ENCODE results near the gene IDH2. TPM values are rescaled to one million over a fixed set of nuclear protein-coding genes. Genes with fewer than 3 reads are reported as not detected.

Gene IDH2
- total RNA-seq, 2 experiments from 2014 or later, result 218 to 224 TPM

DNA sequence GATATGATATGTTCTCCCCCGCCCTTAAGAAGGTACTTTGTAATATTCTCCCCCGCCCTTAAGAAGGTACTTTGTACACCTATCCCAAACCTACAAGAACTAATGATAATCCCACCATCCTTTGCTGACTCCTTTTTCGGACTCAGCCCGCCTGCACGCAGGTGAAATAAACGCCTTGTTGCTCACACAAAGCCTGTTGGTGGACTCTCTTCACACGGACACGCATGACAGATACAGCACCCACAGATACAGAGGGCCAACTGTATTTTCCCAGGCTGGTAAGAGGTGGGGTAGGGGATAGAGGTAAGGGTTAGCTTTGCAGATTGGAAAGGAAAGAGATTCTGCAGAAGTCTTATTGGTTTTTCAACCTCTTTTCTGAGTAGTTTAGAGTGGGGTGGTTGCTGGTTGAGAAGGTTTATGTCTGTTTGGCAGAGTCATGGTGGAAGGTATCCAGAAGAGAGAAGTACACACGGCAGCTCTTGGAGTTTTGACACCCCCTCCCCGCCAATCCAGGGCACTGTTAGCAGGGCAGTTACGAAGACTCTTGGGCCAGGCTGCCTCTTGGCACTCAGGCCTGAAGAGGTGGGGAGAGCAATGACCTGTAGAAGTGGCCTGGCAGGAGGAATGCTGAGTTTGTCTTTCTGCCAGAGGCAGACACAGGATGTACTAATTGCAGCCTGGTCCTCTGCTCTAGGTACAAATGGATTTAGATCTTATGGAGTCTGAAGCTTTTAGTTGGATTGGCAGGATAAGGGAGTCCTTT is 36.0 kb upstream of the IDH2 start:
- peaks cover 39% of the 10 kb centered on the region for H3K4me1 Mint-ChIP-seq
- peaks cover 13% of the 10 kb centered on the region for H3K9me3 Mint-ChIP-seq
- H3K4me3 Mint-ChIP-seq, result no peak overlapping the region
- peaks cover 14% of the 10 kb centered on the region for H3K27me3 Mint-ChIP-seq
- no peak for DNase-seq
- H3K27ac Mint-ChIP-seq, result no peak overlapping the region
- ChIA-PET POLR2A (interaction anchor here (5.1 kb wide), 1 partner anchor 36 kb away, joined by 21 read pairs; the partner anchor contains the start of gene IDH2), CTCF (interaction anchor here (1.4 kb wide), 1 partner anchor 36 kb away, joined by 4 read pairs; the partner anchor contains the start of gene IDH2)
- peaks cover 5% of the 10 kb centered on the region for H3K36me3 Mint-ChIP-seq (ENCODE audit: low read depth)

GRCh38 chr15:90132437-90132836 is 30.2 kb upstream of the IDH2 start:
- Mint-ChIP-seq H3K4me1 (peaks cover 3% of the 10 kb centered on the region), H3K27ac (no peak overlapping the region), H3K27me3 (peaks cover 21% of the 10 kb centered on the region), H3K4me3 (no peak overlapping the region), H3K36me3 (ENCODE audit: low read depth) (no peaks in the 10 kb centered on the region), H3K9me3 (no peaks in the 10 kb centered on the region)
- no peak for DNase-seq
- CTCF ChIA-PET, result interaction anchor here (0.7 kb wide), 1 partner anchor 10 kb away, joined by 4 read pairs; no protein-coding TSS in a partner anchor
- POLR2A ChIA-PET, result no interaction called here

GRCh38 chr15:90131848-90132247 is 29.6 kb upstream of the IDH2 start:
- Mint-ChIP-seq H3K4me1 (peaks cover 3% of the 10 kb centered on the region), H3K27ac (no peak overlapping the region), H3K36me3 (ENCODE audit: low read depth) (no peaks in the 10 kb centered on the region), H3K9me3 (no peaks in the 10 kb centered on the region), H3K4me3 (no peak overlapping the region), H3K27me3 (peaks cover 21% of the 10 kb centered on the region)
- no peak for DNase-seq
- ChIA-PET POLR2A (no interaction called here), CTCF (interaction anchor here (0.7 kb wide), 1 partner anchor 11 kb away, joined by 4 read pairs; no protein-coding TSS in a partner anchor)

DNA sequence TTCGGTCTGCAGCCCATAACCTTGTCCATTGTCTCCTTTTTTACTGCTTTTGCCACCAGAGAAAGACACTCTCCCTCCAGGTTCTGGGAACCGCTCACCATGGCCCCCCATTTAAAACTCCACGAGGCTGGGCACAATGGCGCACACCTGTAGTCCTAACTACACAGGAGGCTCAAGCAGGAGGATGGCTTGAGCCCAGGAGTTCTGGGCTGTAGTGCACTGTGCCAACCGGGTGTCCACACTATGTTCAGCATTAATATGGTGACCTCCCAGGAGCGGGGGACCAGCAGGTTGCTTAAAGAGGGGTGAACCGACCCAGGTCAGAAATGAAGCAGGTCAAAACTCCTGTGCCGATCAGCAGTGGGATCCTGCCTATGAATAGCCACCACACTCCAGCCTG is 28.0 kb upstream of the IDH2 start:
- ChIA-PET CTCF (no interaction called here), POLR2A (no interaction called here)
- Mint-ChIP-seq H3K9me3 (no peaks in the 10 kb centered on the region), H3K4me1 (peaks cover 11% of the 10 kb centered on the region), H3K27ac (no peak overlapping the region), H3K4me3 (no peak overlapping the region), H3K36me3 (ENCODE audit: low read depth) (no peaks in the 10 kb centered on the region), H3K27me3 (peaks cover 21% of the 10 kb centered on the region)
- no peak for DNase-seq

- POLR2A ChIA-PET, result no interaction called here
- DNase-seq, result no peak
- Mint-ChIP-seq H3K36me3 (ENCODE audit: low read depth) (no peaks in the 10 kb centered on the region), H3K27me3 (peaks cover 3% of the 10 kb centered on the region), H3K4me1 (peaks cover 13% of the 10 kb centered on the region), H3K9me3 (no peaks in the 10 kb centered on the region), H3K4me3 (no peak overlapping the region), H3K27ac (no peak overlapping the region)
- CTCF ChIA-PET, result no interaction called here
These were observed 24.5 kb upstream of the IDH2 start for GRCh38 chr15:90126596-90127435.

- DNase-seq, result no peak
- ChIA-PET CTCF (no interaction called here), POLR2A (interaction anchor here (0.7 kb wide), 1 partner anchor 83 kb away, joined by 3 read pairs; no protein-coding TSS in a partner anchor)
- Mint-ChIP-seq H3K36me3 (ENCODE audit: low read depth) (no peaks in the 10 kb centered on the region), H3K9me3 (no peaks in the 10 kb centered on the region), H3K27me3 (peaks cover 2% of the 10 kb centered on the region), H3K4me3 (no peak overlapping the region), H3K27ac (no peak overlapping the region), H3K4me1 (peaks cover 13% of the 10 kb centered on the region)
These were observed 23.8 kb upstream of the IDH2 start for GRCh38 chr15:90126022-90126421.

DNA sequence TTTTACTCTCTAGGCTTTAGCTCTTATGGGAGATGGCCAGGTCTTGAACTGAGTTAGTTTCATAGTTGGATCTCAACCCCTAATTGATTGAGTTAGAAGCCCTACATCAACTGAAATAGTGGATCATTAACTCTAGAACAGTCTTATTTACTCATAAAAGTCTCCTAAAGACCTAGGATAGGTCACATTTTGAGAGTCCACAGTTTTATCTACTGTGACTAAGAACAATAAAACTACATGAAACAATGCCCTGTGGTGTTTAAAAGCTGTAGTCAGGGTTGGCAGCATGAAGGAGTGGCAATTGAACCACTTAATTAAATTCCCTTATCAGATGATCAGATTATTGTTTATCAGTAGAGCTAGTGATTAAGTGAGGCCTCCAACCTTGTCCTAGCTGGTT is 22.2 kb upstream of the IDH2 start:
- Mint-ChIP-seq H3K36me3 (ENCODE audit: low read depth) (no peaks in the 10 kb centered on the region), H3K27me3 (peaks cover 6% of the 10 kb centered on the region), H3K4me3 (no peak overlapping the region), H3K9me3 (no peaks in the 10 kb centered on the region), H3K27ac (no peak overlapping the region), H3K4me1 (peaks cover 10% of the 10 kb centered on the region)
- CTCF ChIA-PET, result no interaction called here
- DNase-seq, result no peak
- POLR2A ChIA-PET, result no interaction called here

- Mint-ChIP-seq H3K9me3 (peaks cover 5% of the 10 kb centered on the region), H3K27ac (no peak overlapping the region), H3K4me3 (no peak overlapping the region), H3K27me3 (peaks cover 12% of the 10 kb centered on the region), H3K36me3 (ENCODE audit: low read depth) (no peaks in the 10 kb centered on the region), H3K4me1 (peaks cover 9% of the 10 kb centered on the region)
- ChIA-PET POLR2A (no interaction called here), CTCF (interaction anchor here (0.7 kb wide), 2 partner anchors 18 to 106 kb away, joined by 3 read pairs; no protein-coding TSS in a partner anchor)
- DNase-seq, result no peak
These were observed 18.8 kb upstream of the IDH2 start for GRCh38 chr15:90121086-90121485.

DNA sequence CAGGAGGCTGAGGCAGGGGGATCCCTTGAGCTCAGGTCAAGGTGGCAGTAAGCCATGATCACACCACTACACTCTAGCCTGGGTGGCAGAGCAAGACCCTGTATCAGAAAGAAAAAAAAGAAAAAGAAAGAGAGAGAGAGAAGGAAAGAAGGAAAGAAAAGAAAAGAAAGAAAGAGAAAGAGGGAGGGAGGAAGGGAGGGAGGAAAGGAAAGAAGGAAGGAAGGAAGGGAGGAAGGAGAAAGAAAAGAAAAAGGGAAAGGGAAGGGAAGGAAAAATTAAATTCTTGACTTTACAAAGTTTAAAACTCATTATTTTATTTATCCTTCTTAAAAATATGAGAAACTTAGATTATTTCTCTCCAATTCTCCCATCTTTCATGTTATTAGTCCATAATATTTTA is 17.1 kb upstream of the IDH2 start:
- H3K4me1 Mint-ChIP-seq, result no peaks in the 10 kb centered on the region
- no peak overlapping the region for H3K4me3 Mint-ChIP-seq
- H3K27me3 Mint-ChIP-seq, result peaks cover 16% of the 10 kb centered on the region
- no peak for DNase-seq
- POLR2A ChIA-PET, result no interaction called here
- peaks cover 3% of the 10 kb centered on the region for H3K36me3 Mint-ChIP-seq (ENCODE audit: low read depth)
- CTCF ChIA-PET, result interaction anchor here (1.7 kb wide), 1 partner anchor 24 kb away, joined by 3 read pairs; no protein-coding TSS in a partner anchor
- no peak overlapping the region for H3K27ac Mint-ChIP-seq
- H3K9me3 Mint-ChIP-seq, result peaks cover 13% of the 10 kb centered on the region

- CTCF ChIA-PET, result interaction anchor here (1.2 kb wide), 1 partner anchor 45 kb away, joined by 4 read pairs; no protein-coding TSS in a partner anchor
- no peak overlapping the region for H3K4me3 Mint-ChIP-seq
- POLR2A ChIA-PET, result interaction anchor here (1.1 kb wide), 1 partner anchor 27 kb away, joined by 3 read pairs; no protein-coding TSS in a partner anchor
- no peaks in the 10 kb centered on the region for H3K4me1 Mint-ChIP-seq
- H3K9me3 Mint-ChIP-seq, result peaks cover 19% of the 10 kb centered on the region
- no peak overlapping the region for H3K27ac Mint-ChIP-seq
- H3K27me3 Mint-ChIP-seq, result peaks cover 17% of the 10 kb centered on the region
- H3K36me3 Mint-ChIP-seq (ENCODE audit: low read depth), result peaks cover 5% of the 10 kb centered on the region
- no peak for DNase-seq
These were observed 13.5 kb upstream of the IDH2 start for GRCh38 chr15:90115783-90116182.

- POLR2A ChIA-PET, result no interaction called here
- peaks cover 5% of the 10 kb centered on the region for H3K36me3 Mint-ChIP-seq (ENCODE audit: low read depth)
- H3K4me1 Mint-ChIP-seq, result no peaks in the 10 kb centered on the region
- no peak overlapping the region for H3K27ac Mint-ChIP-seq
- H3K27me3 Mint-ChIP-seq, result peaks cover 16% of the 10 kb centered on the region
- H3K9me3 Mint-ChIP-seq, result peaks cover 19% of the 10 kb centered on the region
- CTCF ChIA-PET, result interaction anchor here (1.3 kb wide), 1 partner anchor 15 kb away, joined by 3 read pairs; no protein-coding TSS in a partner anchor
- DNase-seq, result no peak
- H3K4me3 Mint-ChIP-seq, result no peak overlapping the region
These were observed 12.2 kb upstream of the IDH2 start for GRCh38 chr15:90114451-90114901.

- POLR2A ChIA-PET, result interaction anchor here (0.9 kb wide), 1 partner anchor 10 kb away, joined by 4 read pairs; the partner anchor contains the start of gene IDH2
- no peak for DNase-seq
- peaks cover 19% of the 10 kb centered on the region for H3K9me3 Mint-ChIP-seq
These were observed 10.9 kb upstream of the IDH2 start for GRCh38 chr15:90113166-90113565.

More at GRCh38 chr15:90113166-90113565, 10.9 kb upstream of the IDH2 start:
- Mint-ChIP-seq H3K27ac (no peak overlapping the region), H3K4me3 (no peak overlapping the region), H3K36me3 (ENCODE audit: low read depth) (peaks cover 5% of the 10 kb centered on the region), H3K27me3 (peaks cover 10% of the 10 kb centered on the region), H3K4me1 (no peaks in the 10 kb centered on the region)
- CTCF ChIA-PET, result interaction anchor here (0.7 to 1.3 kb wide), 2 partner anchors 9 to 14 kb away, joined by 3 read pairs; no protein-coding TSS in a partner anchor
